Measurements from ENCODE around the gene KRT26.
A peak's percentile ranks its signal among the peaks of the same experiment; 100 is the strongest.

The KRT26 gene

GRCh38 chr17:40810494-40810893, 38.5 kb upstream of the KRT26 start:
- no peak for ATAC-seq (replicated peaks; ENCODE audit: extremely low read depth, poor library complexity, severe bottlenecking)
- no peaks in the 10 kb centered on the region for H3K4me1 Mint-ChIP-seq
- H3K27me3 Mint-ChIP-seq, result peaks cover 95% of the 10 kb centered on the region
- H3K9me3 Mint-ChIP-seq, result no peaks in the 10 kb centered on the region
- DNase-seq (ENCODE audit: low spot score in 2 of 2), result no peak
- no peak overlapping the region for H3K27ac Mint-ChIP-seq (ENCODE audit: low read depth)
- H3K36me3 Mint-ChIP-seq (ENCODE audit: insufficient read depth), result no peaks in the 10 kb centered on the region
- no peak overlapping the region for H3K4me3 Mint-ChIP-seq

GRCh38 chr17:40809721-40810421, 37.9 kb upstream of the KRT26 start:
- Mint-ChIP-seq H3K4me1 (no peaks in the 10 kb centered on the region), H3K36me3 (ENCODE audit: insufficient read depth) (no peaks in the 10 kb centered on the region), H3K4me3 (no peak overlapping the region), H3K27ac (ENCODE audit: low read depth) (no peak overlapping the region), H3K9me3 (no peaks in the 10 kb centered on the region), H3K27me3 (peaks cover 98% of the 10 kb centered on the region)
- no peak for ATAC-seq (replicated peaks; ENCODE audit: extremely low read depth, poor library complexity, severe bottlenecking)
- no peak for DNase-seq (ENCODE audit: low spot score in 2 of 2)

- H3K4me1 Mint-ChIP-seq, result no peaks in the 10 kb centered on the region
- H3K36me3 Mint-ChIP-seq (ENCODE audit: insufficient read depth), result no peaks in the 10 kb centered on the region
- H3K27me3 Mint-ChIP-seq, result peaks cover 70% of the 10 kb centered on the region
- DNase-seq (ENCODE audit: low spot score in 2 of 2), result no peak
- H3K27ac Mint-ChIP-seq (ENCODE audit: low read depth), result no peak overlapping the region
- no peak for ATAC-seq (replicated peaks; ENCODE audit: extremely low read depth, poor library complexity, severe bottlenecking)
- no peak overlapping the region for H3K4me3 Mint-ChIP-seq
- no peaks in the 10 kb centered on the region for H3K9me3 Mint-ChIP-seq
Measured at GRCh38 chr17:40806131-40806530, 34.1 kb upstream of the KRT26 start.

GRCh38 chr17:40803617-40804082, 31.6 kb upstream of the KRT26 start:
- DNase-seq (ENCODE audit: low spot score in 2 of 2) (peak; percentile 52 to 55), ATAC-seq (replicated peaks; ENCODE audit: extremely low read depth, poor library complexity, severe bottlenecking) (peak; percentile 71)
- no peaks in the 10 kb centered on the region for H3K9me3 Mint-ChIP-seq
- H3K36me3 Mint-ChIP-seq (ENCODE audit: insufficient read depth), result no peaks in the 10 kb centered on the region
- peaks cover 47% of the 10 kb centered on the region for H3K27me3 Mint-ChIP-seq
- H3K4me1 Mint-ChIP-seq, result no peaks in the 10 kb centered on the region
- H3K4me3 Mint-ChIP-seq, result no peak overlapping the region
- H3K27ac Mint-ChIP-seq (ENCODE audit: low read depth), result no peak overlapping the region

GRCh38 chr17:40801157-40801556, 29.2 kb upstream of the KRT26 start:
- Mint-ChIP-seq H3K4me1 (no peaks in the 10 kb centered on the region), H3K27ac (ENCODE audit: low read depth) (no peak overlapping the region), H3K36me3 (ENCODE audit: insufficient read depth) (no peaks in the 10 kb centered on the region), H3K9me3 (no peaks in the 10 kb centered on the region), H3K4me3 (no peak overlapping the region), H3K27me3 (peaks cover 30% of the 10 kb centered on the region)
- ATAC-seq (replicated peaks; ENCODE audit: extremely low read depth, poor library complexity, severe bottlenecking) (no peak), DNase-seq (ENCODE audit: low spot score in 2 of 2) (no peak)

GRCh38 chr17:40800381-40800780, 28.4 kb upstream of the KRT26 start:
- no peak for ATAC-seq (replicated peaks; ENCODE audit: extremely low read depth, poor library complexity, severe bottlenecking)
- Mint-ChIP-seq H3K27ac (ENCODE audit: low read depth) (no peak overlapping the region), H3K4me3 (no peak overlapping the region), H3K4me1 (no peaks in the 10 kb centered on the region), H3K36me3 (ENCODE audit: insufficient read depth) (no peaks in the 10 kb centered on the region), H3K27me3 (peaks cover 30% of the 10 kb centered on the region), H3K9me3 (no peaks in the 10 kb centered on the region)
- DNase-seq (ENCODE audit: low spot score in 2 of 2), result no peak

- Mint-ChIP-seq H3K27ac (ENCODE audit: low read depth) (no peak within 1 kb of the TSS), H3K4me3 (no peak within 1 kb of the TSS), H3K27me3 (peaks cover 30% of the 10 kb centered on the region), H3K4me1 (no peaks in the 10 kb centered on the region), H3K36me3 (ENCODE audit: insufficient read depth) (no peaks in the 10 kb centered on the region), H3K9me3 (no peaks in the 10 kb centered on the region)
- ATAC-seq (replicated peaks; ENCODE audit: extremely low read depth, poor library complexity, severe bottlenecking), result no peak
- no peak for DNase-seq (ENCODE audit: low spot score in 2 of 2)
Measured at GRCh38 chr17:40799859-40800258, 27.9 kb upstream of the KRT26 start, which contains the start of gene KRT28. KRT28 (minus strand) TSS chr17:40799959; CDS start chr17:40799893, 66 bp downstream.

GRCh38 chr17:40796846-40797245, 24.8 kb upstream of the KRT26 start:
- Mint-ChIP-seq H3K9me3 (no peaks in the 10 kb centered on the region), H3K36me3 (ENCODE audit: insufficient read depth) (no peaks in the 10 kb centered on the region)
- DNase-seq (ENCODE audit: low spot score in 2 of 2), result no peak

GRCh38 chr17:40795019-40795667, 23.1 kb upstream of the KRT26 start:
- Mint-ChIP-seq H3K9me3 (no peaks in the 10 kb centered on the region), H3K4me3 (no peak overlapping the region), H3K4me1 (no peaks in the 10 kb centered on the region), H3K27me3 (peaks cover 40% of the 10 kb centered on the region), H3K36me3 (ENCODE audit: insufficient read depth) (no peaks in the 10 kb centered on the region), H3K27ac (ENCODE audit: low read depth) (no peak overlapping the region)
- no peak for ATAC-seq (replicated peaks; ENCODE audit: extremely low read depth, poor library complexity, severe bottlenecking)
- DNase-seq (ENCODE audit: low spot score in 2 of 2), result no peak

More at GRCh38 chr17:40796846-40797245, 24.8 kb upstream of the KRT26 start:
- no peak for ATAC-seq (replicated peaks; ENCODE audit: extremely low read depth, poor library complexity, severe bottlenecking)
- H3K27me3 Mint-ChIP-seq, result peaks cover 40% of the 10 kb centered on the region
- H3K27ac Mint-ChIP-seq (ENCODE audit: low read depth), result no peak overlapping the region
- H3K4me1 Mint-ChIP-seq, result no peaks in the 10 kb centered on the region
- no peak overlapping the region for H3K4me3 Mint-ChIP-seq

- H3K4me3 Mint-ChIP-seq, result no peak overlapping the region
- H3K36me3 Mint-ChIP-seq (ENCODE audit: insufficient read depth), result no peaks in the 10 kb centered on the region
- peaks cover 40% of the 10 kb centered on the region for H3K27me3 Mint-ChIP-seq
- DNase-seq (ENCODE audit: low spot score in 2 of 2), result no peak
- no peaks in the 10 kb centered on the region for H3K9me3 Mint-ChIP-seq
- no peak for ATAC-seq (replicated peaks; ENCODE audit: extremely low read depth, poor library complexity, severe bottlenecking)
- H3K27ac Mint-ChIP-seq (ENCODE audit: low read depth), result no peak overlapping the region
- no peaks in the 10 kb centered on the region for H3K4me1 Mint-ChIP-seq
Measured at GRCh38 chr17:40794466-40794865, 22.5 kb upstream of the KRT26 start.

- no peaks in the 10 kb centered on the region for H3K36me3 Mint-ChIP-seq (ENCODE audit: insufficient read depth)
- no peak overlapping the region for H3K27ac Mint-ChIP-seq (ENCODE audit: low read depth)
- H3K4me3 Mint-ChIP-seq, result no peak overlapping the region
- no peaks in the 10 kb centered on the region for H3K9me3 Mint-ChIP-seq
- peaks cover 40% of the 10 kb centered on the region for H3K27me3 Mint-ChIP-seq
- DNase-seq (ENCODE audit: low spot score in 2 of 2) (no peak), ATAC-seq (replicated peaks; ENCODE audit: extremely low read depth, poor library complexity, severe bottlenecking) (no peak)
- H3K4me1 Mint-ChIP-seq, result no peaks in the 10 kb centered on the region
Measured at GRCh38 chr17:40793832-40794231, 21.8 kb upstream of the KRT26 start.

GRCh38 chr17:40791787-40792436, 19.9 kb upstream of the KRT26 start:
- H3K9me3 Mint-ChIP-seq, result no peaks in the 10 kb centered on the region
- peaks cover 51% of the 10 kb centered on the region for H3K27me3 Mint-ChIP-seq
- ATAC-seq (replicated peaks; ENCODE audit: extremely low read depth, poor library complexity, severe bottlenecking) (no peak), DNase-seq (ENCODE audit: low spot score in 2 of 2) (no peak)
- H3K4me3 Mint-ChIP-seq, result no peak overlapping the region
- H3K36me3 Mint-ChIP-seq (ENCODE audit: insufficient read depth), result no peaks in the 10 kb centered on the region
- H3K27ac Mint-ChIP-seq (ENCODE audit: low read depth), result no peak overlapping the region
- no peaks in the 10 kb centered on the region for H3K4me1 Mint-ChIP-seq

- no peak overlapping the region for H3K4me3 Mint-ChIP-seq
- ATAC-seq (replicated peaks; ENCODE audit: extremely low read depth, poor library complexity, severe bottlenecking) (no peak), DNase-seq (ENCODE audit: low spot score in 2 of 2) (no peak)
- no peak overlapping the region for H3K27ac Mint-ChIP-seq (ENCODE audit: low read depth)
- H3K36me3 Mint-ChIP-seq (ENCODE audit: insufficient read depth), result no peaks in the 10 kb centered on the region
- no peaks in the 10 kb centered on the region for H3K4me1 Mint-ChIP-seq
- H3K27me3 Mint-ChIP-seq, result peaks cover 45% of the 10 kb centered on the region
- no peaks in the 10 kb centered on the region for H3K9me3 Mint-ChIP-seq
Measured at GRCh38 chr17:40791111-40791510, 19.1 kb upstream of the KRT26 start.

Data from central memory CD8-positive, alpha-beta T cell (primary cell).